DND-41 (cell line): ENCODE data around the gene CFAP298.

Experiments
- ATAC-seq: fragments of 200-7000 bp; cut with Tn5 transposase; 3 replicates; pipeline ENCODE4 v1.9.1; 2021; ENCODE audit warnings: low read depth; ENCODE audit not compliant: insufficient read depth
- DNase-seq: peaks from one replicate; pipeline ENCODE4 v3.0.0-alpha.2; 2020
- H2AFZ ChIP-seq: 2 replicates; pipeline ENCODE4 v1.6.0; 2012; ENCODE audit warnings: low read depth, low read length
- H3K27ac ChIP-seq: 2 replicates; pipeline ENCODE4 v1.5.1; 2012; ENCODE audit warnings: low read length, inconsistent platforms
- H3K27me3 ChIP-seq: fragments of 200-600 bp; sonication (generic); 2 replicates; pipeline ENCODE4 v1.6.0; 2012; ENCODE audit warnings: low read length, mild to moderate bottlenecking, inconsistent platforms; ENCODE audit not compliant: insufficient read depth, poor library complexity
- H3K36me3 ChIP-seq: 2 replicates; pipeline ENCODE4 v1.5.1; 2012; ENCODE audit warnings: low read length, inconsistent platforms; ENCODE audit not compliant: insufficient read depth
- H3K4me1 ChIP-seq: 2 replicates; pipeline ENCODE4 v1.5.1; 2012; ENCODE audit warnings: mild to moderate bottlenecking, low read length; ENCODE audit not compliant: insufficient read depth
- H3K4me2 ChIP-seq: 2 replicates; pipeline ENCODE4 v1.6.0; 2012; ENCODE audit warnings: mild to moderate bottlenecking, moderate library complexity, low read length, inconsistent platforms; ENCODE audit not compliant: insufficient read depth
- H3K4me3 ChIP-seq, 2 experiments: fragments of 200-600 bp in 1 of 2; shearing (Covaris generic) in 1 of 2; 2 replicates each; pipeline ENCODE4 v1.5.1; 2012 to 2016; ENCODE audit warnings: inconsistent platforms in 2 of 2, low read length in 2 of 2, mild to moderate bottlenecking in 2 of 2, low read depth in 1 of 2, moderate library complexity in 1 of 2
- H3K79me2 ChIP-seq: 2 replicates; pipeline ENCODE4 v1.6.0; 2012; ENCODE audit warnings: low read length, inconsistent platforms; ENCODE audit not compliant: insufficient read depth
- H3K9ac ChIP-seq: 2 replicates; pipeline ENCODE4 v1.6.0; 2012; ENCODE audit warnings: low read depth, mild to moderate bottlenecking, inconsistent platforms, low read length, moderate library complexity
- H3K9me3 ChIP-seq: 2 replicates; pipeline ENCODE4 v1.5.1; 2012; ENCODE audit warnings: low read length, moderate library complexity, mild to moderate bottlenecking, inconsistent platforms; ENCODE audit not compliant: insufficient read depth, severe bottlenecking
- H4K20me1 ChIP-seq: 2 replicates; pipeline ENCODE4 v1.6.0; 2012; ENCODE audit warnings: low read length; ENCODE audit not compliant: insufficient read depth
- EZH2 ChIP-seq: IDR thresholded peaks from 3 replicates; pipeline ENCODE4 v1.6.1; 2012; ENCODE audit warnings: borderline replicate concordance, low read depth, mild to moderate bottlenecking, moderate library complexity, low read length, inconsistent platforms; ENCODE audit not compliant: severe bottlenecking
- TF ChIP-seq, protein P1 (sequence below): IDR thresholded peaks from 2 replicates; pipeline ENCODE4 v1.5.1; 2012; ENCODE audit warnings: borderline replicate concordance, low read length, moderate library complexity, mild to moderate bottlenecking; ENCODE audit not compliant: poor library complexity, severe bottlenecking; ENCODE audit errors: extremely low read depth

CFAP298 gene

DNA sequence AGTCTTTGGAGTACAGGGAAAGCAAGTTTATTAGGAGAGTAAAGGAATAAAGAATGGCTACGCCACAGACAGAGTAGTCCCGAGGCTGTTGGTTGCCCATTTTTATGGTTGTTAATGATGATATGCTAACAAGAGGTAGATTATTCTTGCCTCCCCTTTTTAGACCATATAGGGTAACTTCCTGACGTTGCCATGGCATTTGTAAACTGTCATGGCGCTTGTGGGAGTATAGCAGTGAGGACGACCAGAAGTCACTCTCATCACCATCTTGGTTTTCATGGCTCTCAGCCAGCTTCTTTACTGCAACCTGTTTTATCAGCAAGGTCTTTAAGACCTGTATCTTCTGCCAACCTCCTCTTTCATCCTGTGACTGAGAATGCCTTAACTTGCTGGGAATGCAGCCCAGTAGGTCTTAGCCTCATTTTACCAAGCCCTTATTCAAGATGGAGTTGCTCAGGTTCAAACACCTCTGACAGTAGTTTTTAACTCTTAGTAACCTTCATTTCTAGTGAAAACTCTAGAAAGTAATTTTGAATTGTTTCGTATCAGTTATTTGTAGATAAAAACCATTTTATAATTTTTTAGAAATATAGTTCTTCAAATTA is 53.1 kb downstream of the CFAP298 start:
- H3K79me2 ChIP-seq: no peaks in the 10 kb centered on the region
- no peaks in the 10 kb centered on the region for H3K4me1 ChIP-seq
- no peak overlapping the region for H3K4me2 ChIP-seq
- H3K4me3 ChIP-seq: no peak overlapping the region
- H2AFZ ChIP-seq: no peak overlapping the region
- no peaks in the 10 kb centered on the region for H3K27me3 ChIP-seq
- no peak for DNase-seq
- H3K9ac ChIP-seq: no peak overlapping the region
- no peaks in the 10 kb centered on the region for H3K9me3 ChIP-seq
- H4K20me1 ChIP-seq: no peaks in the 10 kb centered on the region
- H3K27ac ChIP-seq: no peak overlapping the region
- no peak for ATAC-seq
- H3K36me3 ChIP-seq: no peaks in the 10 kb centered on the region
- TF ChIP-seq, protein P1, sequence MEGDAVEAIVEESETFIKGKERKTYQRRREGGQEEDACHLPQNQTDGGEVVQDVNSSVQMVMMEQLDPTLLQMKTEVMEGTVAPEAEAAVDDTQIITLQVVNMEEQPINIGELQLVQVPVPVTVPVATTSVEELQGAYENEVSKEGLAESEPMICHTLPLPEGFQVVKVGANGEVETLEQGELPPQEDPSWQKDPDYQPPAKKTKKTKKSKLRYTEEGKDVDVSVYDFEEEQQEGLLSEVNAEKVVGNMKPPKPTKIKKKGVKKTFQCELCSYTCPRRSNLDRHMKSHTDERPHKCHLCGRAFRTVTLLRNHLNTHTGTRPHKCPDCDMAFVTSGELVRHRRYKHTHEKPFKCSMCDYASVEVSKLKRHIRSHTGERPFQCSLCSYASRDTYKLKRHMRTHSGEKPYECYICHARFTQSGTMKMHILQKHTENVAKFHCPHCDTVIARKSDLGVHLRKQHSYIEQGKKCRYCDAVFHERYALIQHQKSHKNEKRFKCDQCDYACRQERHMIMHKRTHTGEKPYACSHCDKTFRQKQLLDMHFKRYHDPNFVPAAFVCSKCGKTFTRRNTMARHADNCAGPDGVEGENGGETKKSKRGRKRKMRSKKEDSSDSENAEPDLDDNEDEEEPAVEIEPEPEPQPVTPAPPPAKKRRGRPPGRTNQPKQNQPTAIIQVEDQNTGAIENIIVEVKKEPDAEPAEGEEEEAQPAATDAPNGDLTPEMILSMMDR: no peak
- TF ChIP-seq EZH2: no peak

DNA sequence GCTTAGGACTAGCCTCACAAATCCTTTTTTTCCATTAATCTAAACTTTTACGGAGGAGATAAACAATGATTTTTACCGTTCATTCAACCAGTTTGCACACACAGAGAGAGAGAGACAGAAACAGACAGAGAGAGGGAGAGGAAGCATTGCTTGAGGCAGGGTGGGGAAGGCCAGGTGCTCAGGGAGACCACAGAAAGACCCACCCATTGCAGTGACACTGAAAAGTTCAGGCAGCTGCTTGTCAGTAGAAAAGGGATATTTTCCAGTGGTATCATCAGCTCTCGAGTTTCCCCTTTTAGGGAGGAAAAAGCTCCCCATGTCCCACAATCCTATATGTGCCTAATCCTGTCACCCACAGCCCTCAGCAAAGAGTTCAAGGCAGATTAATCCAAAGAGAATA is 54.1 kb downstream of the CFAP298 start:
- Histone ChIP-seq H3K9me3 (no peaks in the 10 kb centered on the region), H3K4me1 (no peaks in the 10 kb centered on the region), H3K4me3 (no peak overlapping the region), H2AFZ (no peak overlapping the region), H4K20me1 (no peaks in the 10 kb centered on the region), H3K9ac (no peak overlapping the region), H3K4me2 (no peak overlapping the region), H3K27ac (no peak overlapping the region), H3K79me2 (no peaks in the 10 kb centered on the region), H3K36me3 (no peaks in the 10 kb centered on the region), H3K27me3 (no peaks in the 10 kb centered on the region)
- TF ChIP-seq, protein P1: no peak
- no peak for TF ChIP-seq EZH2
- ATAC-seq: no peak
- DNase-seq: no peak

- ATAC-seq (no peak), DNase-seq (no peak)
- Histone ChIP-seq H2AFZ (no peak overlapping the region), H3K36me3 (no peaks in the 10 kb centered on the region), H3K4me2 (no peak overlapping the region), H3K79me2 (no peaks in the 10 kb centered on the region), H4K20me1 (no peaks in the 10 kb centered on the region), H3K9me3 (no peaks in the 10 kb centered on the region), H3K9ac (no peak overlapping the region), H3K27me3 (no peaks in the 10 kb centered on the region), H3K4me1 (no peaks in the 10 kb centered on the region), H3K4me3 (no peak overlapping the region), H3K27ac (no peak overlapping the region)
- no peak for TF ChIP-seq EZH2
- TF ChIP-seq, protein P1: no peak
Observed at GRCh38 chr21:32554832-32555638, 57.1 kb downstream of the CFAP298 start.
